HepG2 (cell line): ENCODE measurements around the gene PANK4. TPM values are rescaled to one million over a fixed set of nuclear protein-coding genes. Genes with fewer than 3 reads are reported as not detected.

Source experiments
- CBX1 ChIP-seq: IDR thresholded peaks from one replicate; pipeline ENCODE4 v1.6.1; 2016; ENCODE audit warnings: antibody characterized with exemption, low read depth
- CBX5 ChIP-seq: sonication (generic); formaldehyde crosslinking; IDR thresholded peaks from 2 replicates; pipeline ENCODE4 v1.4.0; 2020; ENCODE audit warnings: missing genetic modification reagents, borderline replicate concordance
- ETS1 ChIP-seq: sonication (generic); formaldehyde crosslinking; IDR thresholded peaks from 2 replicates; pipeline ENCODE4 v1.4.0; 2020; ENCODE audit warnings: missing genetic modification reagents
- FIP1L1 ChIP-seq: fragments of 200-400 bp; formaldehyde crosslinking; IDR thresholded peaks from 2 replicates; pipeline ENCODE4 v1.6.1; 2018; ENCODE audit warnings: low read depth, mild to moderate bottlenecking, low read length, moderate library complexity, borderline replicate concordance; ENCODE audit not compliant: insufficient read depth
- IRF2 ChIP-seq: IDR thresholded peaks from 2 replicates; pipeline ENCODE4 v1.6.1; 2018; ENCODE audit warnings: missing genetic modification reagents, missing compliant biosample characterization
- KAT7 ChIP-seq: IDR thresholded peaks from 2 replicates; pipeline ENCODE4 v1.6.1; 2018; ENCODE audit warnings: borderline replicate concordance, missing compliant biosample characterization
- KDM3A ChIP-seq: IDR thresholded peaks from 2 replicates; pipeline ENCODE4 v1.6.1; 2018; ENCODE audit warnings: low read depth, missing compliant biosample characterization
- KMT2A ChIP-seq: sonication (generic); formaldehyde crosslinking; IDR thresholded peaks from 2 replicates; pipeline ENCODE4 v1.4.0; 2020; ENCODE audit warnings: missing genetic modification reagents
- MEIS2 ChIP-seq: sonication (generic); formaldehyde crosslinking; IDR thresholded peaks from 2 replicates; pipeline ENCODE4 v1.9.0; 2021; ENCODE audit warnings: mild to moderate bottlenecking, missing genetic modification reagents
- MTF1 ChIP-seq: sonication (generic); formaldehyde crosslinking; IDR thresholded peaks from 2 replicates; pipeline ENCODE4 v1.5.0; 2020; ENCODE audit warnings: missing genetic modification reagents
- POLR2G ChIP-seq: fragments of 200-400 bp; formaldehyde crosslinking; IDR thresholded peaks from 2 replicates; pipeline ENCODE4 v1.6.1; 2018; ENCODE audit warnings: mild to moderate bottlenecking, low read depth, low read length, moderate library complexity
- RBM22 ChIP-seq: fragments of 200-400 bp; formaldehyde crosslinking; optimal IDR thresholded peaks from 2 replicates; pipeline ENCODE3; 2017; ENCODE audit warnings: mild to moderate bottlenecking, low read length, moderate library complexity
- SNAPC5 ChIP-seq: sonication (generic); formaldehyde crosslinking; IDR thresholded peaks from 2 replicates; pipeline ENCODE4 v1.8.1; 2023; ENCODE audit warnings: mild to moderate bottlenecking, missing genetic modification reagents, borderline replicate concordance
- SP1 ChIP-seq, 2 experiments: fragments of 450-650 bp in 1 of 2; sonication (generic) in 1 of 2; formaldehyde crosslinking in 1 of 2; IDR thresholded peaks; 2 replicates each; pipeline versions ENCODE4 v1.4.0 to v1.6.1; 2016 to 2020; ENCODE audit warnings: missing genetic modification reagents in 1 of 2
- ZBTB33 ChIP-seq: sonication (generic); formaldehyde crosslinking; IDR thresholded peaks from 2 replicates; pipeline ENCODE4 v1.4.0; 2020; ENCODE audit warnings: missing genetic modification reagents
- ZNF17 ChIP-seq: sonication (generic); formaldehyde crosslinking; IDR thresholded peaks from 2 replicates; pipeline ENCODE4 v1.5.0; 2020; ENCODE audit warnings: mild to moderate bottlenecking, missing genetic modification reagents
- ZNF24 ChIP-seq: fragments of 450-650 bp; IDR thresholded peaks from 2 replicates; pipeline ENCODE4 v1.6.1; 2017; ENCODE audit warnings: antibody characterized with exemption, mild to moderate bottlenecking
- ZNF253 ChIP-seq: sonication (generic); formaldehyde crosslinking; IDR thresholded peaks from 2 replicates; pipeline ENCODE4 v1.8.0; 2022; ENCODE audit warnings: mild to moderate bottlenecking, missing genetic modification reagents, borderline replicate concordance
- ZNF3 ChIP-seq: IDR thresholded peaks from 2 replicates; pipeline ENCODE4 v1.7.0; 2017; ENCODE audit warnings: inconsistent platforms
- ZNF317 ChIP-seq: sonication (generic); formaldehyde crosslinking; IDR thresholded peaks from 2 replicates; pipeline ENCODE4 v1.5.0; 2020; ENCODE audit warnings: mild to moderate bottlenecking, missing genetic modification reagents
- ZNF441 ChIP-seq: sonication (generic); formaldehyde crosslinking; IDR thresholded peaks from 2 replicates; pipeline ENCODE4 v1.7.0; 2021; ENCODE audit warnings: missing genetic modification reagents, borderline replicate concordance
- ZNF550 ChIP-seq: sonication (generic); formaldehyde crosslinking; IDR thresholded peaks from 2 replicates; pipeline ENCODE4 v1.4.0; 2020; ENCODE audit warnings: mild to moderate bottlenecking, missing genetic modification reagents, borderline replicate concordance
- ZNF562 ChIP-seq: sonication (generic); formaldehyde crosslinking; IDR thresholded peaks from 2 replicates; pipeline ENCODE4 v1.8.0; 2022; ENCODE audit warnings: missing genetic modification reagents, borderline replicate concordance
- ZNF740 ChIP-seq: sonication (generic); formaldehyde crosslinking; IDR thresholded peaks from 2 replicates; pipeline ENCODE4 v1.4.0; 2020; ENCODE audit warnings: missing genetic modification reagents
- ZSCAN31 ChIP-seq: sonication (generic); formaldehyde crosslinking; IDR thresholded peaks from 2 replicates; pipeline ENCODE4 v1.5.0; 2020; ENCODE audit warnings: low read depth, mild to moderate bottlenecking, missing genetic modification reagents
- polyA plus RNA-seq, 8 experiments: library from polyadenylated mRNA; depleted of rRNA in 3 of 8; stranded (reverse) in 7 of 8; unstranded in 1 of 8; fragments of >200 nt; fragmentation: Illumina TruSeq in 4 of 8; extraction: Trizol in 4 of 8; gene quantifications; 2 replicates each; pipeline versions ENCODE4 v1.2.1 to v1.2.3, GENCODE V29; 2011 to 2016; ENCODE audit warnings: low read depth in 4 of 8, missing spikeins in 1 of 8, mixed read lengths in 1 of 8; ENCODE audit not compliant: insufficient read depth in 1 of 8
- total RNA-seq, 5 experiments: library from RNA; depleted of rRNA; stranded (reverse); fragments of >200 nt; fragmentation: Illumina TruSeq; extraction: Trizol; gene quantifications; 2 replicates each; pipeline ENCODE4 v1.2.3, GENCODE V29; 2016; ENCODE audit warnings: low read depth in 1 of 5

The PANK4 gene
- total and polyA plus RNA-seq, 2 of the 13 experiments (the other 11 are each of a cell fraction or from before 2014, with no cell fraction given): 17.4 to 19.3 TPM

- TF ChIP-seq FIP1L1 (no peak), RBM22 (no peak), SP1 (IDR thresholded peaks at IDR 0.05) (no peak), SP1 (CRISPR knock-in tag; IDR thresholded peaks at IDR 0.05) (no peak), ZNF253 (CRISPR knock-in tag) (no peak), ETS1 (CRISPR knock-in tag) (no peak), CBX5 (CRISPR knock-in tag) (no peak), IRF2 (CRISPR knock-in tag) (0 out of 2 replicates have a peak, but pooled peaks have one; percentile 55), ZNF317 (CRISPR knock-in tag) (no peak), KAT7 (no peak; the same call in 1 of the 2 replicates), ZNF740 (CRISPR knock-in tag) (no peak), ZNF17 (CRISPR knock-in tag) (no peak), MTF1 (CRISPR knock-in tag) (no peak), KDM3A (CRISPR knock-in tag) (no peak), ZNF24 (no peak), POLR2G (peak; percentile 75), KMT2A (no peak), ZNF441 (CRISPR knock-in tag) (no peak), ZNF550 (CRISPR knock-in tag) (no peak), MEIS2 (CRISPR knock-in tag) (no peak; the same call in 1 of the 2 replicates), SNAPC5 (CRISPR knock-in tag) (no peak), ZNF3 (CRISPR knock-in tag) (no peak), ZSCAN31 (CRISPR knock-in tag) (no peak), CBX1 (no peak), ZBTB33 (no peak), ZNF562 (CRISPR knock-in tag) (no peak)
Observed at GRCh38 chr1:2525920-2526823, at the start of gene PANK4 (continued).
